H1 (cell line): Measurements from ENCODE around the gene COL12A1. TPM values are rescaled to one million over a fixed set of nuclear protein-coding genes. Genes with fewer than 3 reads are reported as not detected.
A peak's percentile ranks its signal among the peaks of the same experiment; 100 is the strongest.

Source experiments
- CTCF ChIA-PET: fragments of 300-600 bp; sonication (Branson Sonifier 250); formaldehyde crosslinking; loops from one replicate; lab custom pipeline; 2021; ENCODE audit not compliant: partially characterized antibody; lab: Charles Lee
- POLR2A ChIA-PET: fragments of 300-600 bp; sonication (Branson Sonifier 250); formaldehyde crosslinking; loops from one replicate; lab custom pipeline; 2021; ENCODE audit warnings: inconsistent platforms; ENCODE audit not compliant: partially characterized antibody; lab: Charles Lee
- DNase-seq, 2 experiments: peaks; one replicate each; pipeline versions ENCODE4 v3.0.0 to v3.0.0-alpha.2; 2010 to 2022; ENCODE audit warnings: low spot score in 2 of 2, low read depth in 1 of 2, mixed read lengths in 1 of 2
- FAIRE-seq: peaks from 2 replicates; lab custom pipeline; 2011; peaks lifted over from hg19 to GRCh38; lab: Jason Lieb, UNC
- H2AFZ ChIP-seq: 2 replicates; pipeline ENCODE4 v1.8.1; 2012; ENCODE audit warnings: low read length, inconsistent platforms
- H2AK5ac ChIP-seq: 2 replicates; pipeline ENCODE4 v1.6.1; 2013; ENCODE audit warnings: low read depth, low read length
- H2BK120ac ChIP-seq: replicated peaks from 2 replicates; pipeline ENCODE3; 2013; ENCODE audit warnings: low read depth, low read length, inconsistent platforms
- H2BK12ac ChIP-seq: 2 replicates; pipeline ENCODE4 v1.6.1; 2013; ENCODE audit warnings: low read depth, low read length
- H2BK15ac ChIP-seq: 2 replicates; pipeline ENCODE4 v1.6.1; 2013; ENCODE audit warnings: low read length
- H2BK20ac ChIP-seq: 2 replicates; pipeline ENCODE4 v1.6.1; 2013; ENCODE audit warnings: low read length
- H2BK5ac ChIP-seq: 2 replicates; pipeline ENCODE4 v1.6.1; 2013; ENCODE audit warnings: low read depth, low read length
- H3K14ac ChIP-seq: 2 replicates; pipeline ENCODE4 v1.6.1; 2013; ENCODE audit warnings: inconsistent platforms; ENCODE audit not compliant: insufficient read length
- H3K18ac ChIP-seq: 2 replicates; pipeline ENCODE4 v1.6.1; 2013; ENCODE audit warnings: low read length; ENCODE audit errors: extremely low read depth
- H3K23ac ChIP-seq: 2 replicates; pipeline ENCODE4 v1.6.1; 2013; ENCODE audit warnings: inconsistent platforms; ENCODE audit not compliant: insufficient read length
- H3K23me2 ChIP-seq: 2 replicates; pipeline ENCODE4 v1.6.1; 2013; ENCODE audit warnings: low read depth, low read length
- H3K27ac ChIP-seq: 2 replicates; pipeline ENCODE4 v1.6.1; 2011; ENCODE audit warnings: low read depth, low read length, inconsistent platforms
- H3K27me3 ChIP-seq, 4 experiments: replicated peaks in 1 of 4; 1 replicate in 1 of 4; 2 replicates in 3 of 4; pipeline versions ENCODE4 v1.6.1 to v1.8.1; 2011 to 2013; ENCODE audit warnings: low read length in 3 of 4, mild to moderate bottlenecking in 3 of 4, inconsistent platforms in 2 of 4, mixed read lengths in 2 of 4, moderate library complexity in 1 of 4; ENCODE audit not compliant: control insufficient read depth in 3 of 4, insufficient read depth in 3 of 4; ENCODE audit errors: extremely low read depth in 1 of 4
- H3K36me3 ChIP-seq, 4 experiments: 2 replicates each; pipeline versions ENCODE4 v1.6.1 to v1.8.1; 2011 to 2013; ENCODE audit warnings: mild to moderate bottlenecking in 4 of 4, low read length in 3 of 4, moderate library complexity in 2 of 4, control low read depth in 1 of 4, inconsistent platforms in 1 of 4; ENCODE audit not compliant: insufficient read depth in 4 of 4, control insufficient read depth in 2 of 4
- H3K4ac ChIP-seq: replicated peaks from 2 replicates; pipeline ENCODE3; 2013; ENCODE audit warnings: low read length, low read depth, mixed read lengths, inconsistent platforms; ENCODE audit not compliant: insufficient read length
- H3K4me1 ChIP-seq, 4 experiments: replicated peaks in 1 of 4; 1 replicate in 1 of 4; 2 replicates in 3 of 4; pipeline versions ENCODE4 v1.6.1 to v1.8.1; 2011 to 2013; ENCODE audit warnings: low read length in 3 of 4, inconsistent platforms in 2 of 4, mixed read lengths in 1 of 4; ENCODE audit not compliant: insufficient read depth in 4 of 4, control insufficient read depth in 3 of 4
- H3K4me2 ChIP-seq, 2 experiments: 2 replicates each; pipeline versions ENCODE4 v1.6.1 to v1.8.1; 2011 to 2013; ENCODE audit warnings: low read depth in 2 of 2, low read length in 2 of 2, control low read depth in 1 of 2, inconsistent platforms in 1 of 2, mild to moderate bottlenecking in 1 of 2; ENCODE audit not compliant: insufficient read depth in 1 of 2
- H3K4me3 ChIP-seq, 4 experiments: fragments of 200-600, 300-600 bp in 1 of 4; sonication (generic), shearing (Covaris generic), sonication (Bioruptor Twin) in 1 of 4; 2 replicates each; pipeline versions ENCODE4 v1.5.1 to v1.8.1; 2011 to 2016; ENCODE audit warnings: low read length in 4 of 4, low read depth in 3 of 4, control low read depth in 2 of 4, inconsistent platforms in 2 of 4, mild to moderate bottlenecking in 2 of 4, mixed read lengths in 1 of 4, moderate library complexity in 1 of 4; ENCODE audit not compliant: insufficient read depth in 2 of 4; ENCODE audit errors: extremely low read depth in 1 of 4
- H3K56ac ChIP-seq: replicated peaks from 2 replicates; pipeline ENCODE3; 2013; ENCODE audit warnings: low read depth, mild to moderate bottlenecking, mixed read lengths, low read length, inconsistent platforms; ENCODE audit not compliant: insufficient read length
- H3K79me1 ChIP-seq: 2 replicates; pipeline ENCODE4 v1.6.1; 2013; ENCODE audit warnings: low read depth, low read length, control low read depth
- H3K79me2 ChIP-seq, 2 experiments: 2 replicates each; pipeline versions ENCODE4 v1.6.1 to v1.8.1; 2012 to 2013; ENCODE audit warnings: low read length in 2 of 2, mild to moderate bottlenecking in 2 of 2, inconsistent platforms in 1 of 2; ENCODE audit not compliant: insufficient read depth in 2 of 2, control insufficient read depth in 1 of 2
- H3K9ac ChIP-seq, 4 experiments: replicated peaks in 1 of 4; 1 replicate in 1 of 4; 2 replicates in 3 of 4; pipeline versions ENCODE4 v1.6.1 to v1.8.1; 2011 to 2013; ENCODE audit warnings: low read depth in 3 of 4, low read length in 3 of 4, control low read depth in 2 of 4, mild to moderate bottlenecking in 2 of 4, moderate library complexity in 2 of 4, inconsistent platforms in 1 of 4; ENCODE audit errors: extremely low read depth in 1 of 4
- H3K9me3 ChIP-seq, 2 experiments: 2 replicates each; pipeline versions ENCODE4 v1.6.1 to v1.8.1; 2012 to 2013; ENCODE audit warnings: mild to moderate bottlenecking in 2 of 2, moderate library complexity in 2 of 2, control low read depth in 1 of 2, inconsistent platforms in 1 of 2, low read depth in 1 of 2, low read length in 1 of 2, mixed read lengths in 1 of 2; ENCODE audit not compliant: insufficient read depth in 2 of 2
- H4K20me1 ChIP-seq, 2 experiments: replicated peaks in 1 of 2; 2 replicates each; pipeline versions ENCODE3 to v1.8.1; 2011 to 2013; ENCODE audit warnings: inconsistent platforms in 2 of 2, low read length in 2 of 2, mild to moderate bottlenecking in 1 of 2; ENCODE audit not compliant: insufficient read depth in 2 of 2, control insufficient read depth in 1 of 2
- H4K5ac ChIP-seq: 2 replicates; pipeline ENCODE4 v1.6.1; 2013; ENCODE audit warnings: low read length, low read depth, mixed read lengths, inconsistent platforms; ENCODE audit not compliant: insufficient read length
- H4K8ac ChIP-seq: 2 replicates; pipeline ENCODE4 v1.8.0; 2013; ENCODE audit warnings: mild to moderate bottlenecking, moderate library complexity, low read length, inconsistent platforms; ENCODE audit not compliant: insufficient read depth; ENCODE audit errors: extremely low read depth
- H4K91ac ChIP-seq: replicated peaks from 2 replicates; pipeline ENCODE3; 2013; ENCODE audit warnings: low read length, mixed read lengths, inconsistent platforms; ENCODE audit not compliant: insufficient read length
- whole genome bisulfite sequencing, 2 experiments: shearing (Covaris generic) in 1 of 2; methylation state at CpG; one replicate each; pipeline versions ENCODE4 v1.1.6 to v1.1.7; 2013 to 2015; ENCODE audit warnings: low lambda C conversion rate in 2 of 2, mixed read lengths in 2 of 2, inconsistent platforms in 1 of 2, low coverage in 1 of 2, missing lambda C conversion rate in 1 of 2; ENCODE audit not compliant: insufficient replicate concordance in 2 of 2, insufficient coverage in 1 of 2, insufficient read length in 1 of 2; ENCODE audit errors: extremely low coverage in 1 of 2, missing lambda C conversion rate in 1 of 2; 5-methylcytosine and 5-hydroxymethylcytosine counted together
- polyA plus RNA-seq, 7 experiments: library from polyadenylated mRNA; depleted of rRNA in 3 of 7; stranded (reverse) in 5 of 7; unstranded in 2 of 7; fragments of >200 nt in 5 of 7; fragments of 200-250 nt in 2 of 7; gene quantifications; 1 replicate in 5 of 7; 2 replicates in 1 of 7; 4 replicates in 1 of 7; pipeline versions ENCODE4 v1.2.1 to v1.2.3, GENCODE V29; 2011 to 2013; ENCODE audit warnings: missing spikeins in 2 of 7, mixed read lengths in 2 of 7
- total RNA-seq: library from RNA; stranded (reverse); fragmentation: NEBNext Ultra II Directional; extraction: Animal tissue kit (Norgen Biotek cat#: 25700); gene quantifications from 2 replicates; pipeline ENCODE4 v1.2.1, GENCODE V29; 2021

COL12A1 gene
- total and polyA plus RNA-seq, 2 of the 8 experiments (the other 6 are each of a cell fraction or from before 2014, with no cell fraction given), result 1.4 to 4.7 TPM

DNA sequence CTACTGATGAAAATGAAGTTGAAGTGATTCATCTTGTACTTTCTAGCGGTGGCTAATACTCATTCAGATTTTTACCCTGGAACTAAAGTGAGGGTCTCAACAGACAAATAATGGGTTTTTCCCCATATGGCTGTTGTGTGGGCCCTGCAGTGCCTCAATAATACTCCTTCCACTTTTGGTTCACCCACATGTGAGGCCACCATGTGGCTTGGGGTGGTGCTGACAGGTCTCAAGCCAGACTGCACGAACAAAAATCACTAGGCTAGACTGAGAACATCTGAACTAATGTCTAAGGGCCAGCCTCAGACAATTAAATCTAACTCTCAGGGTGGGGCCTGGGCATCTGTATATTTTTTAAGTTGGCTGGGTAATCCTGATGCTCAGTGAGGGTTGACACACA is 7.9 kb upstream of the COL12A1 start:
- no peak overlapping the region for H3K23ac ChIP-seq
- H3K9me3 ChIP-seq, result no peaks in the 10 kb centered on the region
- peak overlapping the region; percentile 19; the same call in 1 of the 2 replicates for H2BK5ac ChIP-seq
- H4K91ac ChIP-seq, result peak overlapping the region; percentile 61
- H4K8ac ChIP-seq, result no peak overlapping the region
- H3K36me3 ChIP-seq, result no peaks in the 10 kb centered on the region
- DNase-seq (no peak), FAIRE-seq (no peak)
- no peaks in the 10 kb centered on the region for H4K20me1 ChIP-seq
- peaks cover 0 to 2% (median 1%) of the 10 kb centered on the region in 4 experiments; a peak in 5 of 7 replicates for H3K27me3 ChIP-seq
- no peak overlapping the region for H3K27ac ChIP-seq
- no peak overlapping the region for H2BK15ac ChIP-seq
- ChIA-PET POLR2A (interaction anchor here (0.7 kb wide), 1 partner anchor 432 kb away, joined by 3 read pairs; no protein-coding TSS in a partner anchor), CTCF (interaction anchor here (1.0 kb wide), 2 partner anchors 18 to 1475 kb away, joined by 4 to 5 read pairs; no protein-coding TSS in a partner anchor)
- H2BK12ac ChIP-seq, result peak overlapping the region; percentile 30; the same call in 1 of the 2 replicates
- no peak overlapping the region; the same call in 1 of the 2 replicates for H3K18ac ChIP-seq
- H2BK120ac ChIP-seq, result peak overlapping the region; percentile 9
- no peaks in the 10 kb centered on the region for H3K79me1 ChIP-seq
- H3K79me2 ChIP-seq, result no peaks in the 10 kb centered on the region
- H3K4me1 ChIP-seq, result peaks cover 3 to 12% (median 9%) of the 10 kb centered on the region in 4 experiments; a peak in 5 of 7 replicates
- H2AFZ ChIP-seq, result no peak overlapping the region
- no peaks in the 10 kb centered on the region for H3K23me2 ChIP-seq
- no peak overlapping the region for H3K4ac ChIP-seq
- H3K4me3 ChIP-seq, result no peak overlapping the region; a peak in 1 of 8 replicates
- H4K5ac ChIP-seq, result no peak overlapping the region
- no peak overlapping the region for H3K4me2 ChIP-seq
- H3K14ac ChIP-seq, result no peak overlapping the region
- no peak overlapping the region for H2AK5ac ChIP-seq
- no peak overlapping the region for H3K9ac ChIP-seq
- H3K56ac ChIP-seq, result no peak overlapping the region
- WGBS, 2 experiments, result 86% methylated on average over 2 of the region's 2 CpGs; no CpG with 5 or more reads in 1 of the 2 experiments
- peak overlapping the region; percentile 63; the same call in 1 of the 2 replicates for H2BK20ac ChIP-seq
